HG02840 (cell line): ENCODE measurements around the gene CEP55.
"Not testable (repeated sequence)": the region's sequence is repeated elsewhere in the genome, so short reads cannot be mapped to it uniquely, and the experiment has no call there.

Source experiments
- ATAC-seq: cut with Tn5 transposase; IDR thresholded peaks from one replicate; pipeline ENCODE4 v1.9.1; 2021; ENCODE audit warnings: mild to moderate bottlenecking, moderate library complexity, moderate number of reproducible peaks; ENCODE audit not compliant: unreplicated experiment, low FRiP score

CEP55 gene

DNA sequence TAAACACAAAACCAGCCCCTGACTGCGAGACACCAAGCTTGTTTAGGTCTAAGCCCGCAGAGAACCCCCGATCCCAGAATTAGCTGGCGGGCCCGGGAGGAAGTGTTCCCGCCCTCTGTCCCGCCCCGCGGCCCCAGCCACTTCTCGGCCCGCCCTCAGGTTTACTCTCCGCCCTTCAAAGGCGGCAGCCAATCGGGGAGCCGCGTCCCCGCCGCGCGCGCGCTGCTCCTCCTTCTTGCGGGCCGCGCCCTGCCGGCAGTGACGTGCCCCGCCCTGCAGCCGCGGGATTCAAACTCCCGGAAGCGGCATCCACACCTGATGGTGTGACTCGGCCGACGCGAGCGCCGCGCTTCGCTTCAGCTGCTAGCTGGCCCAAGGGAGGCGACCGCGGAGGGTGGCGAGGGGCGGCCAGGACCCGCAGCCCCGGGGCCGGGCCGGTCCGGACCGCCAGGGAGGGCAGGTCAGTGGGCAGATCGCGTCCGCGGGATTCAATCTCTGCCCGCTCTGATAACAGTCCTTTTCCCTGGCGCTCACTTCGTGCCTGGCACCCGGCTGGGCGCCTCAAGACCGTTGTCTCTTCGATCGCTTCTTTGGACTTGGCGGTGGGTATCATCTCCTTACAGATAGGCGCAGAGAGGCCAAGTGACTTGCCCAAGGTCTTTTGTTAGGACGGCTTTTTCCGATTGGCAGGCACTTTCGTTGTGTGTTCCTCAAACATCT lies at the start of gene CEP55:
TSS of gene CEP55 (plus strand) at position 291 of the 720 bp plus-strand sequence. CDS start 3,440 bp downstream, outside the sequence.
- ATAC-seq, result peak; percentile 99

DNA sequence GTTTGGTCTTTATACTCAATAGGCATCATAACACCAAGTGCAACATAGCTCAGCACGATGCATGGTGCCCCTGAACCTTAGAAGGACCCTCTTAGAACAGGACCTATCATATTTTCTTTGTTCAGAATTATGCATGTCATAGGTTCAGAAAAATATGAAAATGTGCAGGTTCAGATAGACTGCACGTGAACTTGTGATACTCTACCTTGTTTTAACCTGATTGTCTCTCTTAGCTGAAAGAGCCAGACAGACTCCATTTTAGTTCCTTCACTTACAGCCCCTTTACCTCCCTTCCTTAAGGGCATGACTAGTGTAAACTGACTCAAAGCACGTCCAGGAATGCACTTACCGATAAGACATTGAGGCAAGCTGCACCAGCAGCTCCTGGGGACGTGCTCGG lies 49.4 kb upstream of the CEP55 start:
- no peak for ATAC-seq

DNA sequence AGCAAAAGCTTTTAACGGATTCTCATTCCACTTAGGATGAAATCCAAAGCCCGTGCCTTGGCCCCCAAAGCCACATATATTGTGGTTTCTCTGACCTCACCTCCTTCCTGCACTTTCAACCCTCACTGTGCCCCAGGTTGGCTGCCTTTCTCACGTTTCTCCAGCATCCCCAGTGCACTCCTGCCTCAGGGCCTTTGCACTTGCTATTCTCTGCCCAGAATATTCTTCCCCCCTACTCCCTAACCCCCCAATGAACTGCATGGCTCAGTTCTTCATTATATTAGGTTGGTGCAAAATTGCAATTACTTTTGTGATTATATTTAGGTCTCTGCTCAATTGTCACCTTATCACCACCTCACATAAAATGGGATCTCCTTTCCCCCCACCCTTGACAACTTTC lies 48.4 kb upstream of the CEP55 start:
- ATAC-seq, result no peak

DNA sequence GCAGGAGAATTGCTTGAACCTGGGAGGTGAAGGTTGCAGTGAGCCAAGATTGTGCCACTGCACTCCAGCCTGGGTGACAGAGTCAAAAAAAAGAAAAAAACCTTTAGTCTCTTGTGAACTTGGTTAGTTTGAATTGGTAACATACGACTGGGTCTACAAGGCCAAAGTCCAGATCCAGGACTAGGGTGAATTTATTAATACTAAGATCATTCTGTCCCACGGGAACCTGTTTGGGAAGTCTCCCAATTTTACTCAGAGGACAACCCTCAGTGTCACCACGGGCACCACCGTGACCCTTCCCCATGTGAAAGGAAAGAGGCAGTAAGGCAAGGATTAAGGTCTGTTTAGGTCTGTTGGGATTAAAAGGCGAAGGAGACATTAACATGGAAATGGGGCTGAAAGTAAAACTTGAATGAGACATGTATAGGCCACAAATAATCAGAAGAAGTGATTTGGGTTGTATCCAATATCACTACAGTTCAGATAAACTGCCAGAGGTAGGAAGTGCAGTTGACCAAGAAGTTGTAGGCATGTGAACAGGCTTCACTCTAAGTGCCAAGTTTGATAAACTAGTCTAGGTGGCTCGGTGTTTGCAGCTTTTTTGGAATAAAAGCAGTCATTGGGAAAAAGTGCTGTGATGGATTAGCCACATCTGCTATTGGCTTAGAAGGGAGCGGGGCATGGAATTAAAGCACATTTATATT lies 45.0 kb upstream of the CEP55 start:
- ATAC-seq, result no peak

DNA sequence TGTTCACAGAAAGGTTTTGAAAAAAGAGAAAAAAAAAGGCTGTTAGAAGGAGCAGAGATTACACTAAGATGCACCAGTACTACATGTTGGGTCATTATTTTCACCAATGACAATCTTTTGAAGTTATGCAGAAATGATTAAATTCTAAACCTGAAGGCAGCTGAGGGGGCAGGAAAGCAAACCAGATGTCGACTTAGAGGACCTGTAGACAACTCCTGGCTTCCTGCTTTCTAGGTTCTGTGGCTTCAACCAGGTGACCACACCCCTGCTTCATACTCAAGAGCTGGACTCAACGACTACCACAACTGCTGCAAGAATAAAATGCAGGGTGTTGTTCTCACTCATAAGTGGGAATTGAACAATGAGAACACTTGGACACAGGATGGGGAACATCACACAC lies 44.3 kb upstream of the CEP55 start:
- ATAC-seq, result no peak

DNA sequence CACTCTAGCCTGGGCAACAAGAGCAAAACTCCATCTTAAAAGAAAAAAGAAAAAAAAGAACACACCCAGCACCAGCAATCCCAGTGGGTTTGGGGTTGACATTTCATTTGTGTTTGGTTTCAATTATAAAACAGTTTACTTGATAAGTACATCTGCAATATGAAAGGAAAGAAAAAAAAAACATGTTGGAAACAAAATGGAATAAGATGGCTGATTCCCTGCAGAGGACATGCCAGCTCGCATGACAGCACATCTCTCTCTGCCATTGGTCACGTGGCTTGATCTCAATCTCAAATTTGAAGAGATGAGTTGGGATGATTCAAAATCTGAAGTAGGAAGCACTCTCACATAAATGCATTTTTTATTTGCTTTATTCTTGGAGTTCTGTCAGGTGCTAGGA lies 42.3 kb upstream of the CEP55 start:
- no peak for ATAC-seq

DNA sequence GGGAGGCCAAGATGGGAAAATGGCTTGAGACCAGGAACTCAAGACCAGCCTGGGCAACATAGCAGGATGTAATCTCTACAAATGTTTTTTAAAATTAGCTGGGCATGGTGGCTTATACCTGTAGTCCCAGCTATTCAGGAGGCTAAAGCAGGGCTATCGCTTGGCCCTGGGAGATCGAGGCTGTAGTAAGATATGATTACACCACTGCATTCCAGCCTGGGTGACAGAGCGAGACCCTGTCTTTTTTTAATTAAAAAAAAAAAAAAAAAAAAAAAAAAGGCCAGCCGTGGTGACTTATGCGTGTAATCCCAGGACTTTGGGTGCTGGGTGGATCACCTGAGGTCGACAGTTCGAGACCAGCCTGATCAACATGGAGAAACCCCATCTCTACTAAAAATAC lies 41.7 kb upstream of the CEP55 start:
- ATAC-seq, result no peak

DNA sequence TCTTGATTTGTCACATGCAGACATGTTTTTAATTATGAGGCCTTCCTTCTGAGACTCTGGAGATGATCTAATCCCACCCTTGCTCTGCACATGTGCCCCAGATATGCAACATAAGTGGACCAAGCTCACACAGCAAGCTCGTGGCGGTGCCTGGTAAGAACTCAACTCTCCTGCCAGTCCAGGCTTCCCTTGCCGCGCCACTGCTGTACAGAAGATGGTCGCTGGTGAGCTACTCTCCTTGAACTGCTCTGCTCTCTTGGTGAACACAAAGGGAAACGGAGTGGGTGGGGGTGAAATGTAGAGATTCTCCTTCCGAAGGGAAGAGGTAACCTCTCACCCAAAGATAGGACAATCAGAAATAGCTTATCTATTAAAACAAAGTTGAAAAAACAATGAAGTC lies 39.9 kb upstream of the CEP55 start:
- no peak for ATAC-seq

DNA sequence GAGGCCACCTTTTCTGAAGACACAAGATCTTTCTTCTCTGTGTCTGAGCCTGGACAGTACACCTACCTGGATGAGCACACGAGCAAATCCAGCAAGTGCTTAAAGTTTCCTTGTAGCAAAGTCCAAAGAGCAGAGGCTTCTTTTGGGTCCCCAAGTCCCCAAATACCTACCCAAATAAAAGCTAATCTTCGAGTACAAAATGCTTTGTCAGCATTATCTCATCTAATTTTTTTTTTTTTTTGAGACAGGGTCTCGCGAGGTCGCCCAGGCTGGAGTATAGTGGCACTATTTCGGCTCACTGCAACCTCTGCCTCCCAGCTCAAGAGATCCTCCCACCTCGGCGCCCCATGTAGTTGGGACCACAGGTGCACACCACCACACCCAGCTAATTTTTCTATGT lies 38.9 kb upstream of the CEP55 start:
- ATAC-seq, result no peak

DNA sequence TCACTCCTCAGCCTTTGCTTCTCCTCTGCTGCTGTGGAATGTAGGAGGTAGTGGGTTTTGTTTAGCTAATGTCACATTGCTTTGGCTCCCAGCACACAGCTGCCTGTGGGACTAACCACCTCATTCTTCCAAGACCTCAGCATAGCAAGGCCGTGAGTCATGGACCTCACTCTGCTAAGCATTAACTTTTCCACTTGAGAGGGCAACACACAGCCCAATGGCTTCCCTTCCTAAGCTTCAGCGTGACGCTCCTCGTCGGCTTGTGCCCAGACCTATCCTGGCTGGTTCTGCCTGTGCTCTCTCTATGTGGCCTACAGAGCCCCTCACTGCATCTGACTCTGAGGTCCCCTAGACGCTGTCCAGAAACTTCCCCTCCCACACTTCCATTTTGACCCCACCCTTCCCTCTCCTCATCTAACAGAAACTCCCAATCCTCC lies 37.6 kb upstream of the CEP55 start:
- no peak for ATAC-seq

DNA sequence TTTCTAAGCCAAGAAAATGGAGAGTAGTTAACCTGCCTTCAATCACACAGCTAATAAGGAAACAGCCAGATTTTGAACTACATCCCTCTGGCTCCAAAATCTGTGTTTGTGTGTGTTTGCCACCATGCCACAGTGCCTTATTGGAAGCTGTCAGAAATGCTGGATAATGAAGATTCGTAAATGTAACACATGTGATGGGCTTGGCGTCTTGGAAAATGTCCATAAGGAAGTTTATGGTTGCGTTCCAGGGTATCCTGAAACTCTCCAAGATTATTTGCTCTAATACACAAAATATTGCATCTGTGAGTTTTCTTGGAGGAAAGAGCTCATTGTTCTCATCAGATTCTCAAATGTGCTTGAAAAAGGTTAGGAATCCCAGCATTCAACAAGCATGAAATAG lies 36.9 kb upstream of the CEP55 start:
- no peak for ATAC-seq

DNA sequence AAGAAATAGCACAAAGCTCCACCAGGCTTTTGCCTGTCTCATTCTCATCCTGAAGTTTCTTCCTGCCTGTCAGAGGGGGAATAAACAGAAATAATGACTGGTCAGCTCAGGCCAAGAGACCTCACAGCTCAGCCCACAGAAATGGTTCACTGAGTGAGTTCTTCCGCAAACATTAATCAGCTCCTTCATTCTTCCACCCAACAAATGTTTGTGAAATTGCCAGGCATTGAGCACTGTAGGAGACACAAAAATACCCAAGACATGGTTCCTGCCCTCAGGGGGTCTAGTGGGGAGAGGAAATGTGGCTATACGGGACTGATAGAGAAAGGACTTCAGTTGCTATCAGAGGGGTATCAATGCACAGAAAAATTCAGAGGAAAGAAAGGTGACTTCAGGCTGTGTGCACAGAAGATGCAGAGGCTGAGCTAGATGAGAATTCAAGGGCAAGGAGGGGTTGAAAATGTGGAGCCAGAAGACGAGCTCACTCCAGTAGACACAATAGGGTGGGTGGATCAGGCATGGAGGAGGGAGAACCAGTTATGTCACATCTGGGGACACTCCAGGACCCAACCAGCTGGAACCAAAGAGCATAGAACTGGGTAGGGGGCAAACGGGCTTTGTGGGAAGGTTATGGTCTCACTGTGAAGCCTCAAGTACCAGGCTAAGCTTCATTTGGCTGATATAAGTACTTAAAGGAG lies 35.2 kb upstream of the CEP55 start:
- ATAC-seq, result no peak

DNA sequence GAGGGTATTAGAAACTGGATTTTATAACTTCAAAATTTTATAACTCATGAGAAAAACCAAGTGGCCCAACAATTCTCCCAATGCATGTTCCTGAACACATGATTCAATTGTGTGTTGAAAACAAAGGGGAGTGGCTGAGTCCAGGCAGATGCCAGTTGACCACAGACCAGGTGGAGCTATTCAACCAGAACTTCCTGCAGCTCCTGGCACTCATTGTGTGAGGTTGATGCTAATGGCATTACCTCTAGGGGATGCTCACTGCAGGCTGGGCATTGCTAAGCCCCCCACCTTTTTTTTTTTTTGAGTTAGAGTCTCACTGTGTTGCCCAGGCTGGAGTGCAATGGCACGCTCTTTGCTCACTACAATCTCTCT lies 34.6 kb upstream of the CEP55 start:
- ATAC-seq, result no peak

DNA sequence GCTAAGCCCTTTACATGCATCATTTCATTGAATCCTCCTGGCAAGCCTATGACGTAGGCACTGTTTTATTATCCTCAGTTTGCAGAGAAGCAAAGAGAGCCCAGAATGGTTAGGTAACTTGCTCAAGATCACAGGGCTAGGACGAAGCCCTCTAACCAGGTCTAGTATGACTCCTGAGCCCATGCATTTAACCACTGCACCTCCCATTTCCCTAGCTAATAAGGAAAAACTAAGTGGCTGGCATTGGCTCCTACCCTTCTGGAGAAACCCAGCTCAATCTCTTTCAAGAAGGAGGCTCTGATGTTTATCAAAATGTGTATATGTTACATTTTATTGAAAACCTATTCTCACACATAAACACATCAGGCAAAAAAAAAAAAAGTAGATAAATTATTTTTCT lies 34.0 kb upstream of the CEP55 start:
- ATAC-seq, result no peak

DNA sequence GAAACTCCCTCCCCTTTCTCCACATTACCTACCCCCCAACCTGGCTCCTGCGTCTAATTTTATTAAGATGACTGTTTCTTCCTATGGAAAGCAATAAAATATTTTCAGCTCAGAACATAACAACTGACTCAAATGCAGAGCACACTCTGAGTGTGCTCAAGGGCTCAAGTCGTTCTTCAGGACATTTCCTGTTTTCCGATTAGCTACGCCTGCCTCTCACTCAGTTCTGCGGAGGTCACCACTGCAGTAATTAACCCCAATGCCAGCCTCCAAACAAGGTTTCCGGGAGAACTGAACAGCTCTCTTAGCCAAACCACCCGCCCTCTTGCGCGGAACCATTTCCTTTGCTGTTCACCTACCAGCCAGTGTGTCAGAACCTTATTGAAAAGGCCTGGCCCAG lies 33.5 kb upstream of the CEP55 start:
- ATAC-seq, result no peak

DNA sequence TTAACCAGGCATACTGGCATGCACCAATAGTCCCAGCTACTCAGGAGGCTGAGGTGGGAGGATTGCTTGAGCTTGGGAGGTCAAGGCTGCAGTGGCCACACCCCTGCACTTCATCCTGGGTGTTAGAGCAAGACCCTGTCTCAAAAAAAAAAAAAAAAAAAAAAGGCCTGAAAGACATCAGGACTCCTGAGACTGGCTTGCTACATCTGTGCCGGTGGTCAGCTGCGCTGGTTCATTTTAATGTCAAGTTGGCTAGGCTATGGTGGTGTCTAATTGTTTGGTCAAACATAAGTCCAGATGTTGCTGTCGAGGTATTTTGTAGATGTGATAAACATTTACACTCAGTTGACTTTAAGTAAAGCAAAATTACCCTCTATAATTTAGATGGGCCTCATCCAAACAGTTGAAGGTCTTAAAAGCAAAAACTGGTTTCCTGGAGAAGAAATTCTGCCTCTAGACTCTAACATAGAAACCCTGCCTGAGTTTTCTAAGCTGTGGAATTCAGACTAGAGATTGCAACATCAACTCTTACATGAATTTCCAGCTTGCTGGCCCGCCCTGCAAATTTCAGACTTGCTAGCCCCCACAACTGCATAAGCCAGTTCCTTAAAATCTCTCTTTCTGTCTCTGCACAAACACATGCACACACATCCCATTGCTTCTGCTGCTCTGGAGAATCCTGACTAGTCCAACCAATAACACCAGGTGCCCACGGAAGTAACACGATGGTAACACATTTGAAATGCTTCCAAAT lies 32.5 kb upstream of the CEP55 start:
- ATAC-seq, result no peak

DNA sequence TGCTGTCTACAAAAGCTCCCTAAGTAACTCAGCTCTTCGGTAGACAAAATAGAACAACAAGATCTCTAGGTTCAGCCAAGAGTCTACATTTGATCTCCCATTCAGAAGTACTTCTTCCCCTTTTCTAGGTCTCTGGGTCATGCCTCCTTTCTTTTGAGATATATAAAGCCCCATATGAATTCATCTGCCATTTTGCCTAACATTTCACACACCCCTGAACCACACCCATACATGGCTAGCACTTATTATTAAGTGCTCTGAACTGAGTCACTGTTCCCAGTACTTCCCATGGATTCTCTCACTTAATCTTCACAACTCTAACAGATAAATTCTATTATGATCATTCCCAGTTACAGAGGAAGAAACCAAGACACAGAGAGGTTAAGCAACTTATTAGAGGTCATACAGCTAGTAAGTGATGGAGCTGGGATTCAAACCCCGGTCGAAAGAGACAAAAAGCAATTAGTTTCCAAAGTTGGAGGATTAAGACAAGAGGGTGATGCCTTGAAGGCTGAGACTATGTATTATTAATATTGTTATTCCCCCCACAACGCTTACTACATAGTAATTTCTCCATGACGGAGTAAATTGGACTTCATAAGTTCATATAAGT lies 31.5 kb upstream of the CEP55 start:
- ATAC-seq, result no peak

DNA sequence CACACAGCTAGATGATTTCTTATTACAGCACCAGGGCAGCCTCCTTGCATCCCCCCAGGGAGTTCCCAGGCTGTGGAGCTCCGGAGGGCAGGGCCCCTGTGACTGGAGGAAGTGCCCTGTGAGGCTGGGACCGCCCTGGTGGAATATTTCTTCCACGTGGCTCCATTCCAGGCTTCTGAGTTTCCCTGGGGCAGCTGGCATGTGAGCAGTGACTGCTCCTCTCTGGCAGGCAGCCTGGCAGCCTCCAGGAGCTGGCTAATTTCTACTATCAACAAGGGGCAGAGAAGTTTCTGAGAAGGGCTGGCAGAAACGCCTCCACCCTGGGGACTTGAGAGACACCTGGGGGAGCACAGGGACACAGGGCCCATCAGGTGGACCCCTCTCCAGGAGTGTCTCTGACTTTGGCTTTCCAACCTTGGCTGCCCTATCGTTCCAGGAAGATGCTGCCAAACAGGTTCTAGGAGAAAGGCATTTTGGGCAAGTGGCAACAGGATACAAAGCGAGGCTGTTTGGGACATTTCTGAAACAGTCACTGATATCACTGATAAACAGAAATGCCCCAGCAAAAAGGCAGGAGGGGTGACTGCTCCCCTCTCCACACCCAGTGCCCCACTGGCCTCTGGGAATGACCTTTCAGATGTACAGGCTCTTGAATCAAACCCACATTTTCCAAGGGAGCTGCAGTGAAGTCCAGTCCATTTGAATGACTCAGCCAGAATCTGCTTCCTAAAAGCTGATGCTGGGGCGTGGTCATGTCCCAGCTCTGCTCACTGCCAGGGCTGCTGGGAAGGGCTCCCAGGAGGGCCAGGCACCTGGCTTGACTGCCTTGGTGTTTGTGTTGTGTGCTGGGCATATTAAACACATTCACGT lies 30.4 kb upstream of the CEP55 start:
- ATAC-seq, result no peak

DNA sequence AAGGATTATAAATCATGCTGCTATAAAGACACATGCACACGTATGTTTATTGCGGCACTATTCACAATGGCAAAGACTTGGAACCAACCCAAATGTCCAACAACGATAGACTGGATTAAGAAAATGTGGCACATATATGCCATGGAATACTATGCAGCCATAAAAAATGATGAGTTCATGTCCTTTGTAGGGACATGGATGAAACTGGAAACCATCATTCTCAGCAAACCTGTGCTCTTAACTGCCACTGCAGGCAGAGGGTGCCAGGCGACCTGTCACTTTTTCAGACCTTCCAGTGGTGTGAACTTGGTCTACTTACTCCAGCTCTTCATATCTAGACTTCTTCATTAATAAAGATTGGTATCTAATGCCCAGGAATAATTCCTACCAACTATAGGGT lies 28.8 kb upstream of the CEP55 start:
- not testable (repeated sequence) for ATAC-seq
